Measurements from ENCODE around the gene MED17.

MED17 gene

GRCh38 chr11:93857413-93858120 lies 73.5 kb downstream of the MED17 start:
- DNase-seq: no peak

DNA sequence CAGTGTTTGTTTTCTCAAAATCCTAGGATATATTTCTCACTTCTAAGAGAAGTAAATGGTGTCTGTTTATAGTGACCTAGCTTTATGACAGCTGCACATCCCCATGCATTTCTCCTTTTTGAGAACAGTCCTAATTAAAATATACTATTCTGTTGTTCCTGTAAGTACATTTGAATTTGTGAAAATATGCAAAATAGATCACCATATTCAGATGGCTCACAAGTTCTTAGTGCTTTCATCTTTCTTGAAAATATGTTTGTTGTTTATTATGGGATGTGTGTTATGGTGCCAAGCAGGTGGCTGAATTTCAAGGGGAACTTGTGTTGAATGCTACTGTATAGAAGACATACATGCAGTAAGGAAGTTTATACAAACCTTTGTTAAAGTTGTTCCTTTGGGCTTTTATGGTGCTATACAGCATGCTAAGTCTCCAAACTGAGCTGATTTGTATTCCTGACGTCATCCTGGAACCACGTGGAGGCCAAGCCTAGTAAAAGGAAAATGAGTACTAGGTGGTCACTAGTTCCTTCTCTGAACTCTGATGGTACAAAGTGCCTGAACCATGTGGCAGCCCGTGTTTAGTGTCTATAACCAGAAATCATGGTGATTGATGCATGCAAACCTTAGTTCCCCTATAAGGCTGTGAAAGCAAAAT lies 74.2 kb downstream of the MED17 start:
- DNase-seq: no peak

DNA sequence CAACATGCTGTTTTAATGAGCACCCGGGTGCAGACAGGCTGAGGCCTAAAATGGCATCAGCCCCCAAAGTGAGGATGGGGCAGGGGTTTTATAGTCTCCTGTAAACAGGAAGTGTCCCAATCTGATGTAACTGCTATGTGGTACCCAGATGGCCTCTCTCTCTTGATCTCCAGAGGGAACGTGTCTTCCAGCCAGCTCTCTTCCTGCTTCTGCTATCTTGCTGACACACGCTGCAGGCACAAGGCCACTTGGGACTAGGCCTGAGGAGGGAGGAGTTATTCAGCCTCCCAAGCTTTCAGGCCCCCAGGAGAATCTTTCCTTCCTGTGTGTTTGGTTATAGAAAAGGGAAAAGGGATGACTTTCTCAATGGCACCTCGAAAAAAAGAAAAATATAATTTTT lies 77.7 kb downstream of the MED17 start:
- DNase-seq: no peak
